CD4-positive, alpha-beta T cell treated with Interleukin-12 subunit alpha and Interleukin-12 subunit beta, for 1 hour (primary cell): Measurements from ENCODE around the gene GLB1L3.
"Not testable (repeated sequence)": the region's sequence is repeated elsewhere in the genome, so short reads cannot be mapped to it uniquely, and the experiment has no call there.

Experiments
- DNase-seq: peaks from one replicate; pipeline ENCODE4 v3.0.0-alpha.2; 2020

GLB1L3 gene

DNA sequence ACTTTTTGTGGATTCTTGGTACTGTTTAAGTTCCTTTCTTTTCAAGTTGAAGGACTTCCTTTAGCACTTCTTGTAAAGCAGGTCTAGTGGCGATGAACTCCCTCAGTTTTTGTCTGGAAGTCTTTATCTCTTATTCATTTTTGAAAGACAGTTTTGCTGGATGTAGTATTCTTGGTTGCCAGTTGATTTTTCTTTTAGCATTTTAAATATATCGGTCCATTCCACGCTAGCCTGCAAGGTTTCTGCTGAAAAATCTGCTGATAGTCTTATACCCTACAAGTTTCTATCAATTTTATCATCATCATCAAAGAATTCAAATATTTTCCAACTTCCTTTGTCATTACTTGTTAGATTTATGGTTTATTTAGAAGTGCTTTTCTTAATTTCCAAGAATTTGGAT, 40.9 kb downstream of the GLB1L3 start:
- DNase-seq = no peak

DNA sequence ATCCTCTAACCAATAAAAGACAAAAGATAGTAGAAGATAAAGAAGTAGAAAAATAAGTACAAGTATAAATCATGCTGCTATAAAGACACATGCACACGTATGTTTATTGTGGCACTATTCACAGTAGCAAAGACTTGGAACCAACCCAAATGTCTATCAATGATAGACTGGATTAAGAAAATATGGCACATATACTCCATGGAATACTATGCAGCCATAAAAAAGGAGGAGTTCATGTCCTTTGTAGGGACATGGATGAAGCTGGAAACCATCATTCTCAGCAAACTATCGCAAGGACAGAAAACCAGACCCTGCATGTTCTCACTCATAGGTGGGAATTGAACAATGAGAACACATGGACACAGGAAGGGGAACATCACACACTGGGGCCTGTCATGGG, 45.2 kb downstream of the GLB1L3 start:
- DNase-seq = not testable (repeated sequence)

DNA sequence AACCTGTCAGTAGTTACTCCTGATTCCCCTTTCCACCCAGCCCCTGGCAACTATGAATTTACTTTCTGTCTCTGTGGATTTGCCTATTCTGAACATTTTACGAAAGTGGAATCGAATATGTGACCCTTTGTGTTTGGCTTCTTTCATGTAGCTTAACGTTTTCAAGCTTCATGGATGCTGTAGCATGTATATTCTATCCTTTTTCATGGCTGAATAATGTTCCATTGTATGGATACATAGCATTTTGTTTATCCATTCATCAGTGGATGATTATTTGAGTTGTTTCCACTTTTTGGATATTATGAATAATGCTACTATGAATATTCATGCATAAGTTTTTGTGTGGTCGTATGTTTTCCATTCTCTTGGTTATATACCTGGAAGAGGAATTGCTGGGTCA, 46.4 kb downstream of the GLB1L3 start:
- no peak for DNase-seq

DNA sequence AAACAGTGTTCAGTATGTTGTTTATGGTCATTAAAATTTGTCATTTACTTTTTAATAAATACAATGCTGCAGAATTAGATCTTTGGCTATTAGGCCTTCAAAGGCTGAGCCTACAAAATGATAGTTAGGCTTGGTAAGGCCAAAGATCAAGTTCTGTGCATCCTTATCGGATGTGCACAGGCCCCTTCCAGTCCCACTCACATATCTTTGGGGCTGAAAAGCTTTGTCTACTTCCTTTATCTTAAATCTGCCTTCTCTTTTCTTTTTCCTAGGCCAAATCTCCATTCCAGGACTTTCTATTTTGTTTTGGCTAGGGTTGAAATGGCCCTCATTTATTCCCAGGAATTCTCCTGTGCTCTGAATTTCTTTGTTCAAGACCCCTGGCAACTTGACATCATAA, 52.3 kb downstream of the GLB1L3 start:
- DNase-seq = no peak

DNA sequence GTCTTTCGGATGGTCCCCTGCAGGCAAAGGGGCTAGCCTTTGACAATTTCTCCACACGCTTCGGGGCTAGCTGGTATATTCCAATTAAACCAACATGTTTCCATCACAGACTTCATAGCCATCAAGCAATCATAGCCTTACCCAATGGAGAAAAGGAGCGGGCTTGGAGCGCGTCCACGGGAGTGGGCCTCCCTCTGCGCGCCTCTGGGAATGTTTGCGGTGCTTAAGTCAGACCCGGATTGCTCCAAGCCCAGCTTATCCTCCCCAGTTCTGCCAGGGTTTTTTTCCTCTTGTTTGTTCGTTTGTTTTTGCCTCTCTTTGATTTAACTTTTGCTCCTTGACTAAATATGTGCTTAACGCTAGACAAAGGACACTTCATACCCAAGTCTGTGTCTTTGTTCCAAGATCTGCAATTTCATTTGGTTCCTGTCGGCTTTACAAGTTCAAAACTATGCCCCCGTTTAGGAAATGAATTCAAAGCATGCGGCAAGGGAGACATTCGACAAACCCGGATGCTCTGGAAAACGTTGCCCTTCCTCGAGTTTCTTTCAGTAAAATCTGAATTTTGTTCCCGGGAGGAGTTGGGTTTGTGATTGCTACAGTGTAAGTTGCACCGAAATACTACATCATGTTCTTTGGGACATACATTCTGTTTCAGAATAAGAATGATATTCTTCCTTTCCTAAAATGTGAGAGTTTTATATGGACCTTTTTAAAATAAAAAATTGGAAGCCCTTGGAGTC, 54.6 kb downstream of the GLB1L3 start:
- DNase-seq = no peak

DNA sequence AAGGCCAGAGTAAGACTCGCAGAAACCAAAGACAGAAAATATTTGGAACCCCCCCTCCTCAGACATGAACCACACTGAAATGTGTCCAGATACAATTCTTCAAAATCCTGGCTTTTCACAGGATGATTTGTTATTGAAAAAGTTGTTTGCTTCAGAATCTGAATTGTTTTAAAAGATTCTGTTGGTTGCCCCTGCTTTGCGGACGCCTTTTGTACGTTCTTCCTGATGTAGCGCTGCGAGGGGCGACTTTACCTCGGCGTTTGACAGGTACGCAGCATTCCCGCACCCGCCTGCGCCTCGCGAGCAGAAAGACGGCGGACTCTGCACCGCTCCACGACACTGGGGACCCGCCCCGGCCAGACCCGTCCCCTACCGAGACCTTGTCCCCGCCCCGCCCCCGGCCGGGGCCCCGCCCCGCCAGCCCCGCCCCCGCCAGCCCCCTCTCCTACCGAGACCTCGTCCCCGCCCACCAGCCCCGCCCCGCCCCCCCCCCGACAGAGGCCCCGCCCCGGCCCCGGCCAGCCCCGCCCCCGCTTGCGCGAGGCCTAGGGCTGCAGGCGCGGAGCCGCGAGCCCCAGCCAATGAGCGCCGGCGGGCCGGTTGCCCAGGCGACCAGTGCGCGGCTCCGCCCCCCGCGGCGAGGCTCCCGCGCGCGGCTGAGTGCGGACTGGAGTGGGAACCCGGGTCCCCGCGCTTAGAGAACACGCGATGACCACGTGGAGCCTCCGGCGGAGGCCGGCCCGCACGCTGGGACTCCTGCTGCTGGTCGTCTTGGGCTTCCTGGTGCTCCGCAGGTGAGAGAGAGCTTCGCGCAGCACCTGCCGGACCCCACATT, 55.4 kb downstream of the GLB1L3 start, which contains the start of gene GLB1L2:
TSS of gene GLB1L2 (plus strand) at position 635 of the 835 bp plus-strand sequence. CDS start at position 709, 74 bp downstream.
- peak; percentile 88 for DNase-seq

DNA sequence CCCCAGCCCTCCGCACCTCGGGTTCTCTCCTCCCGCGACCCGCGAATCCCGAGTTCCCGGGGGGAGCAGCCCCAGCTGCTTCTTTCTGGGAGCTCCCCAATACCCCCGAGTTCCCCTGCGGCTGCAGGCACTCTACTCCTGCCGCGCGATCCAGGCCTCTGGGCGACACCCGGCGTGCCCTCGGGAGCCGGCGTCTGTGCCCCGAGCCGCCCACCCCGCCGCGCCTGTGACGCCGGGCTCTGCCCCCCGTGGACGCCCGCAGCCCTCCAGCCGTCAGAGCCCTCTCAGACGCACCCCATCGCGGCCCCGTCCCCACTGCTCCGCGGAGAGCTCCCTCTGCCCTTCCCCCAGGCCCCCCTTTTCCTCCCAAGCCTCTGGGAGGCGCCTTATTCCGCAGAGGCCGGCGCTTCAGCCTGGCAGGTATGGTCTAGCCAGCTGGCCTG, 56.0 kb downstream of the GLB1L3 start:
- peak; percentile 22 for DNase-seq

DNA sequence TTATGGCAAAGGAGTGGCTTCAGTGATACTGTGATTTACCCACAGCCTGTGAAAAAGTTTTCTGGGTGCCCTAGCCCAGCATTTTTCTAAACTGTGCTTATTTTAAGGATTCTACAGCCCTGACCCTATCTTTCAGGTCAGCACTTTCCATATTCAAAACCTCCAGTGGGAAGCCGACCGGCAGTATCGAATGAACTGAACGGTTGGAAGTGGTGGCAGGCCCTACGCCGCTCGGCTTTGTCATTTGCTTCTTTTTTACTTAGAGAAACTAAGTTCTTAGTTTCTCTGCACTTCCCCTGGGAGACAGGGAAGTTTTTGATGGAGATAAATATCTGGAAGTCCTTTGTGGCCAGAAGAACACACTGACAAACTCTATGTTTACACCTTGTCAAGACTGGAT, 56.6 kb downstream of the GLB1L3 start:
- DNase-seq = no peak

DNA sequence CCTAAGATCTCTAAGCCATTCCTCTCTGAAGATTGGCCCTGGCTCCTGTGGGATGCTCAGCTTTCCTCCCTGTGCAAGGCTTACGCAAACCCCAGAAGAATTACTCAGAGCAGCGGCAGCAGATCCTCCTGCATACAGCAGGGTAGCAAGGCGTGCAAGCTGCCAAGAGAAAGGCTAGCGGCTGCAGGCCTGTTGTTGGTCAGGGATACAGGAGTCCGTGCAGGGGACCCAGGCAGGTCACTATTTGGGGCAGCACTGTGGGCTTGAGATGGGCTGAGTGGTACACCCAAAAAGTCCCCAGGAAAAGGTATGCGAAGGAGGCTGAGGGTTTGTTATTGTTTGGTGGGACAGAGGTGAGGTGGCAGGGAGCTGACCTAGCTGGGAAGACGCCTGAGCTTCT, 57.1 kb downstream of the GLB1L3 start:
- no peak for DNase-seq

DNA sequence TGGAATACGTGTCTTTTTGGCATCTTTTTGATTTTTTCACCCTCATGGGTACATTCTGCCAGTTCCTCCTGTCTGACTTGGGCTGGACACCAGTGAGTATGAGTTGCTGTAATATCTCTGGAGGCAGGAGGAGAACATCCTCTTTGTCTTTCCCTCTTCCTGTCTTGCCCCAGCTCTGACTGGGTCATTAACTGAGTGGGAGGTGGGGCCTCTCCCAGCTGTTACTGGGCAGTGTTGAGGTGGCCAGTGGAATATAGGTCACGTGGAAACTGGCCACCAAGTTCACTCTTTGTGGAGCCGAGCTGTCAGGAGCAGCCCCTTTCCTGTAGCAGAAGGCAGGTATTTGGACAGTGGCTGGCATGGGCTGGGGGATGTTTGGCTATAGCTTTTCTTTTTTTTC, 57.8 kb downstream of the GLB1L3 start:
- DNase-seq = no peak

DNA sequence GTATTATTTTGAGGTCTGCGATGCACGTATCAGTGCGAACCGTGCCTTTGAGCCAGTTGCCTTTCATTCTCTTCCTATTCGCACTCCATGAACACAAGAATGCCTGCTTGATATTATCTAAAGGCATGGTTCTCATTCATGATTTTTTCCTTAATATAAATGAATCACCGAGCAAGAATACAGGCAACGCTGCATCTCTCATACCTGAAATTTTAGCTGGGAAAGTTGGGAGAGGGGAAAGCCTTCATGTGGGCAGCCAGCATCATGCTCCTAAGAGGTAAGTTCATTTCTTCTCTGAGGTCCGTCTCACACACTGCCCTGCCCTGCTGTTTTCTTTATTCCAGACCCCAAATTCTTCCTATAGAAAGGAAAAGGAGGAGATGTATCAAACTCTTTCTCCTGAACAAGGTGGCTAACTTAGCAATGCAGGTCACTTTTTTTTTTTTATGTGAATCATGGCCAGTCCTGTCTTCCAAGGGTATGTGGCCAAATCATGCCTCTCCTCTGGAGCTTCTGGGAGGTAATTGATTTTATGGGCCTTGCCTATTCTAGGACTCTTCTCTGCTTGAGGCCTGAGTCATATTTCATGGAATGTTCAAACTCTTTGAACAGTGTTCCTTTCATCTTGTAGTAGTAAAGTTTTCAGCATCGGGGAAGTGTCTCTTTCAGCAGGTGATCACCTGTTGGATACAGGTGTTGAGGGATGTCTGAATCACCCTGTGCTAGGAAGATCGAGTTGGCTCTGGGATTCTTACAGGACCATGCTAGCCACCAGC, 58.8 kb downstream of the GLB1L3 start:
- no peak for DNase-seq

DNA sequence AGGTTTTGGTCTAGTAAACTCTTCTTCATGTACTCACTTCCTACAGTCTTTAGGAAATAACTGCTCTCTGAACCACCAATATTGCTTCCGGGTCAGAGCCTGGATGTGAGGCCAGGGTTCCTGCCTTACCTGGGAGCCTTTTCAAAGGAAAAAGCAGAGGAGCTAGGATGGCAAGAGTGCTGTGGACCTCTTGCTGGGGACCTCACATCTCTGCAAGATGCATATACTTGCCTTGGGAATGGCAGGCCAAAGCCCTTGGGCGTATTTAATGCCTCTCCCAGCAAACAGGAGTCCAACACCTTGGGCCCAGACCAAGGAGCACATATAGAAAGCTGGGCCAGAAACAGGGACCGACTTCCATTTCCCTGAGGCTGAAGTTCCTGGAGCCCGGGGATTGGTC, 60.9 kb downstream of the GLB1L3 start:
- DNase-seq = no peak

DNA sequence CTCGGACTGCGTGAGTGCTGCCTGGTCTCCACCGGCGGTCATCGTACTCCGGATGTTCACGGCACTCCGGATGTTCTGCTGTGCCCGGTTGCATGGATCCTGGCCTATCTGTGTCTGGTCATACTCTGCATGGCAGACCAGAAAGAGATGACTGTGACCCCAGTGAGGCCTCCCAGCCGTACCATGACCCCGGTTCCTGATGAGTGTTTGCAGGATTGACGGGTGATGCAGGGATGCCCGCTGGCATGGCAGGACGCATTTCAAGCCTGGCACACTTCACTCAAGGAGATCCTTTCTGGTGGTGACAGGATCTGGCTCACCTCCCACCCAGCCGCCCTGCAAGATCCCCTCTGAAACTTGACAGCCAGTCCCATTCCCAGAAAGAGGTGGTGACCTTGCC, 61.9 kb downstream of the GLB1L3 start:
- DNase-seq = no peak

DNA sequence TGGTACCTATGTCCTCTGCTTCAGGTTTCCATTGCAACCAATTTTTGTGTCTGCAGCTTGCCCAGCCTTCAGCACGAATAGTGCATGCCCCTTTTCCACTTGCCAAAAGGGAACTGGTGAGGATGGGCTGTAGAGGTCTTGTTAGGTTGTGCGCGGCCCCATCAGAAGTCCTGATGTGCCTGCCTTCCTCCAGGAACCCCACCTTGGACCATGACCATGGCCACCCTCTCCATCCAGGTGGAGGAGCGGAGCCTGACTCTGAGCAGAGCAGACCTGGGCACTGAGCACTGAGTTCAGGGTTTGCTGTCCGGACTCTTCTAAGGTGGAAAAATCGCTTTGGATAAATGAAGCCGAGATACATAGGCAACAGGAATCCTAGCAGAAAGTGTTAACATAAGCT, 62.5 kb downstream of the GLB1L3 start:
- DNase-seq = no peak

DNA sequence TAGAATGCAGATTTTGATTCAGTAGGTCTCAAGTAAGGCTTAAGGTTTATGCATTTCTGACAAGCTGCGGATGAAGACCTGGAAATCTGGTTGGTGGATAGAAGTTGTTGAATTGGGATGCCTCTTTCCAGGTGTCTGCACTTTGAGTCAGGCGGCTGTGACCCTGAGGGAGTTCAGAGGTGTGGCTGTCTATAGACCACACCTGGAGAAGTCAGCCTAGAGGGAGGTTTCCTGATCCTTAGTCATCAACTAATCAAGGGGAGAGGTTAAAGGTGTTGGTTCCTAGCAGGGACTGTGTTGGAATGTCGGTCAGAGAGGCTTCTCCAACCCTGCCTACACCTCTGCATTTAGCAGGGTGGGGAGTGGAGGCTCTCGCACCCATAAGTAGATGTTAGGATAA, 63.6 kb downstream of the GLB1L3 start:
- DNase-seq = no peak

DNA sequence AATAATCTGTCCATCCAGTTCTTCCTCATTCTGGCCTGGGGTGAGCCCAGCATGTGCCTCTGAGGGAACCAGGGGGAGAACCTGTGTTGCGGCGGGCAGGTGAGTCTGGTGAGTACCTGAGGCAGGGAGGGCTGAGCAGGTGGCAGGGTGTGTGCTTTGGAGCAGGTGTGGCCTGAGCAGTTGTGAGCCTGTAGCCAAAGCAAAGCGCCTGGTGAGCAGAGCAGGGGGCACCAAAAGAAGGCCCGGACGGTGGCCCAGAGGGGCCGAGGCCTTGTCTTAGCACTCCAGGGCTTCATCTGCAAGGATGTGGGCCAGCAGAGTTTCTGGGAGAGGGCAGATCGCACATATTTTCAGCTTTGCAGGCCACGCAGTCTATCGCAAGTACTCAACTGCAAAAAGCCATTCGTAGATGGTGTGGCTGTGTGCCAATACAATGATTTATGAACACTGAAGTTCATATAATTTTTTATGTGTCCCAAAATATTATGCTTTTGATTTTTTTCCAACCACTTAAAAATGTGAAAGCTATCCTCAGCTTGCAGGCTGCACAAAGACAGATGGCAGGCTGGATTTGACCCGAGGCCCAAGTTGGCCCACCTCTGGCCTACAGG, 64.3 kb downstream of the GLB1L3 start:
- DNase-seq = no peak

DNA sequence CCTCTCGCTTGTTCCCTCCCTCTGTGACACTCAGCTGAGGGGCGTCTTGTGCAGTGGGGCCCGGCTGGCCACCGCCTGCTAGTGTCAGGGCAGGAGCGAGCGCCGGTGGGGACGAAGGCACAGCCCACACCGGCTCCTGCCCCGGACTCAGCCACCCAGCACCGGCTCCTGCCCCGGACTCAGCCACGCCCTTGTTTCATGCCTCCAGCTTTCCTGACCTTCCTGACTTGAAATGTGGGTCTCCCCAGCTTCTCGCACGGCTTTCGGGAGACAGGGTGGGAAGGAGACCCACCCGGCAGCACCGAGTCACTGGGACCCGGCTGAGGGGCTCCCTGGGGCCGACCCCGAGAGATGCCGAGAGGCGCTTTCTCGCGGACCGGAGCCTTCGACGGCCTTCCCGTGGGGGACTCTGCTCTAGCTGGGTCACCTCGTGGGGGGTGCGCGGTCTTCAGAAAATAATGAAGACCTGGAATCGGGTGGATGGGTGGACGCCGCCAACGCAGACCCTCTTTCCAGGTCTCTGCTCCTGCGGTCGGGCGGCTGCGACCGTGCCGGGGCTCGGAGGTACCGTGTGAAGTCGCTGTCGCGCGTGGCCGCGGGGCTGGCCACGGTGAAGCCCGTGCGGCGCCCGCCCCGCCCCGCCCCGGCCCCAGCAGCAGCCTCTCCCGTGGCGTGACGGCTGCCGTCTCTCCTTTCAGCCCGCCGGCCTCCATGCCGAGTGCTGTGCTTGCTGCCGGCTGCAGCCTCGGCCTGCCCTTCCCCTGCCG, 65.8 kb downstream of the GLB1L3 start:
- no peak for DNase-seq

DNA sequence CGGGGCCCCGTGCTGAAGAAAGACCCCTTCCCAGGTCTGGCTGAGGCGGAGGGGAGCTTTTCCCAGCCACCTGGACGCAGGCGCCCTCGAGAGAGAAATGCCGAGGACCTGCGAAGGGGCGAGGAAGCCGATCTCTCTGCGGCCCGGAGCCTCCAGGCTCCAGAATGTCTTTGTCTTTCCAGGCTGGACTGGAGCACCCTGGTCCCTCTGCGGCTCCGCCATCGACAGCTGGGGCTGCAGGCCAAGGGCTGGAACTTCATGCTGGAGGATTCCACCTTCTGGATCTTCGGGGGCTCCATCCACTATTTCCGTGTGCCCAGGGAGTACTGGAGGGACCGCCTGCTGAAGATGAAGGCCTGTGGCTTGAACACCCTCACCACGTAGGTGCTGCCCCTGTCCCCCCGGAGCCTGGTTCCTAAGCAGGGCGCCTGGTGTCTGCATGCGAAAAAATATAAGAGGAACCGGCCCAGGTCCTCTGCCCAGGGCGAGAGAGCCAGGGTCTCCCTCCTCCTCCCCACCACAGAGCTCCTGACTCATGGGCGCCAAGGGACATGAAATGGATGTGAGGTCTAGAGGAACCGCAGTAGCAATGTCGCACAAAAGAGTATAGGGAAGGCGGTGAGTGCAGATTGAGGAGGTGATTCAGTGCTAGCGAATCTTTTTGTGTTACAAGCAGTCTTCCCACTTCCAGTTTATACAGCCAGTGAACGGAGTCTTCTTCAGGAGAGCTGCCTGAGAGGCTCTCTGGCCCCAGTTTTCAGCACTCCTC, 66.6 kb downstream of the GLB1L3 start:
- DNase-seq = no peak

DNA sequence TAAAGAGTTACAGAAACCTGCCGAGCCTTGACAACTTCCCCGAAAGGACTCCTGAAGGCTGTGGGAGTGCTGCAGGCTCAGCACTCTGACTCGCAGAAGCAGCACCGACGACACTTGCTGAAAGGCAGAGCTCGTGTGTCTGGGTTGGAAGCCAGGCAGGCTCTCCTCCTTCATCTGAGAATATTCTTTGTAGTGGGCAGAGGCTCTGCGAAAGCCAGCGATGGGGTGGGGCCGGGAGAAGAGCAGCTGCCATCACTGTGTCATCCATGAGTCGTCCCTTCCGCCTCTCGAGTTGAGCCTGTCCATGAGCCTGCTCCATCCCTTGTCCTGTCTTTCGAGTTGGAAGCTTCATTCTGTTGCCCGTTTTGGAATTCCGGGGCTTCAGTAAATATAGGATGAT, 67.5 kb downstream of the GLB1L3 start:
- DNase-seq = no peak

DNA sequence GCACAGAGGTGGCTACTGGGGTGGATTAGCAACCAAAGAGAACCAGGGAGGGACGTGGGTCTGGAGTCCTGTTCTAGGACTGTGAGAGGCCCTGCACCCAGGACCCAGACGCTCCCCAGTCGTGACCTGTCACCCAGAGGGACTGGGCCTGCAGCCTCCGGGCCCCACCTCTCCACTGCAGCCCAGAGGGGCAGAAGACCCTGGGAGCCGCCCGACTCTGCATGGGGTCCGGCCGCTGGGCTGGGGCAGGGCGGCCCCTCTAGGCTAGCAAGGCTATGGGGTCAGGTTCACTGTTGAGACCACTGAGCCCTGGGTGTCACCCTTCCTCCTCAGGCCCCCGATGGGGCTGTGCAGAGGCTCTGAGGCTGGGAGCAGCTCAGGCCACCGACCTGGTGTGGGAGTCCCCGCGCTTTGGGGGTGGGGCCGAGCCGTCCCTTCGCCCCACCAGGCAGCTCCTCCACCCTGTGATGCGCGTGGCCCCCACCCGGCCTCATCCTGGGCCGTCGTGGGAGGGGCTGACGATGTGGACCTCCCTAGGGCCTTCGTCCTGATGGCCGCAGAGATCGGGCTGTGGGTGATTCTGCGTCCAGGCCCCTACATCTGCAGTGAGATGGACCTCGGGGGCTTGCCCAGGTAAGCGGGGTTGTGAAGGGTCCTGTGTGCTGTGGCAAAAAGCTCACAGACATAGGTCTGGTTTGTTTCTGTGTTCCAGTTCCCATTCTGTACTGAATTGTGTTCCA, 68.5 kb downstream of the GLB1L3 start:
- not testable (repeated sequence) for DNase-seq

DNA sequence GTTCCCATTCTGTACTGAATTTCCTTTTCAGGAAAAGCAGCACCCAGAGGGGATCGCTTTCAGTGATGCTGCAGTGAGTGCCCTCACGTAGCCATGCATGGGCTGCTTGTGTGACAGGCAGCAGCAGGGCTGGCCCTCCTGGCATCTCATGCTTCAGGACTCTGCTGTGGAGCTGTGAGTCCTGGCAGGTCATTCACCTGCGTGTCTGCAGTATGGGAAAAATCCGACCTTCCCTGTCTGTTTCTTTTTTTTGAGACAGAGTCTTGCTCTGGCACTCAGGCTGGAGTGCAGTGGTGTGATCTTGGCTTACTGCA, 69.0 kb downstream of the GLB1L3 start:
- no peak for DNase-seq
